Fibroblast of skin of scalp (primary cell): ENCODE results near the gene TNIP2.
"Not testable (repeated sequence)": the region's sequence is repeated elsewhere in the genome, so short reads cannot be mapped to it uniquely, and the experiment has no call there.

ENCODE experiments used
- DNase-seq: peaks from one replicate; pipeline ENCODE4 v3.0.0-alpha.2; 2013

TNIP2 gene

GRCh38 chr4:2743518-2744445, 12.4 kb downstream of the TNIP2 start:
- no peak for DNase-seq

- DNase-seq, result no peak
Measured at GRCh38 chr4:2742823-2743517, 13.2 kb downstream of the TNIP2 start.

- DNase-seq, result no peak
Measured at GRCh38 chr4:2742081-2742822, 13.9 kb downstream of the TNIP2 start.

- DNase-seq, result peak; percentile 37
Measured at GRCh38 chr4:2741626-2742025, 14.5 kb downstream of the TNIP2 start.

GRCh38 chr4:2738296-2738695, 17.8 kb downstream of the TNIP2 start:
- DNase-seq, result not testable (repeated sequence)

GRCh38 chr4:2735869-2736268, 20.3 kb downstream of the TNIP2 start:
- no peak for DNase-seq

- no peak for DNase-seq
Measured at GRCh38 chr4:2734612-2735011, 21.5 kb downstream of the TNIP2 start.

- DNase-seq, result no peak
Measured at GRCh38 chr4:2733844-2734574, 22.1 kb downstream of the TNIP2 start.

- no peak for DNase-seq
Measured at GRCh38 chr4:2733001-2733843, 22.9 kb downstream of the TNIP2 start.

- no peak for DNase-seq
Measured at GRCh38 chr4:2732526-2732925, 23.6 kb downstream of the TNIP2 start.

- DNase-seq, result no peak
Measured at GRCh38 chr4:2731907-2732317, 24.2 kb downstream of the TNIP2 start.

GRCh38 chr4:2729533-2729875, 26.6 kb downstream of the TNIP2 start:
- DNase-seq, result no peak

GRCh38 chr4:2728806-2729532, 27.2 kb downstream of the TNIP2 start:
- DNase-seq, result no peak

- DNase-seq, result no peak
Measured at GRCh38 chr4:2728221-2728620, 27.9 kb downstream of the TNIP2 start.

GRCh38 chr4:2726881-2727280, 29.3 kb downstream of the TNIP2 start:
- DNase-seq, result not testable (repeated sequence)

- DNase-seq, result no peak
Measured at GRCh38 chr4:2725380-2725779, 30.8 kb downstream of the TNIP2 start.

- DNase-seq, result no peak
Measured at GRCh38 chr4:2723751-2724150, 32.4 kb downstream of the TNIP2 start.

- DNase-seq, result no peak
Measured at GRCh38 chr4:2722033-2722432, 34.1 kb downstream of the TNIP2 start.

- DNase-seq, result no peak
Measured at GRCh38 chr4:2721586-2721985, 34.5 kb downstream of the TNIP2 start.

- no peak for DNase-seq
Measured at GRCh38 chr4:2716236-2716635, 39.9 kb downstream of the TNIP2 start.

GRCh38 chr4:2715426-2715825, 40.7 kb downstream of the TNIP2 start:
- DNase-seq, result no peak
